Mesothelial cell of epicardium (in vitro differentiated cells): ENCODE data around the gene SLCO3A1. TPM values are rescaled to one million over a fixed set of nuclear protein-coding genes. Genes with fewer than 3 reads are reported as not detected.

ENCODE experiments used
- DNase-seq, 2 experiments: peaks; one replicate each; pipeline ENCODE4 v3.0.0; 2021; ENCODE audit warnings: low spot score in 2 of 2; ENCODE audit not compliant: unreplicated experiment in 2 of 2
- H3K27ac Mint-ChIP-seq: 2 replicates; pipeline ENCODE4 v1.8.0; 2021; ENCODE audit warnings: mixed read lengths
- H3K27me3 Mint-ChIP-seq: 2 replicates; pipeline ENCODE4 v1.8.0; 2021; ENCODE audit warnings: low read depth, mixed read lengths
- H3K36me3 Mint-ChIP-seq: 2 replicates; pipeline ENCODE4 v1.8.0; 2021; ENCODE audit warnings: mixed read lengths
- H3K4me1 Mint-ChIP-seq: 2 replicates; pipeline ENCODE4 v1.8.0; 2021; ENCODE audit warnings: mixed read lengths
- H3K4me3 Mint-ChIP-seq: 2 replicates; pipeline ENCODE4 v1.8.0; 2021; ENCODE audit warnings: mild to moderate bottlenecking, moderate library complexity, mixed read lengths
- H3K9me3 Mint-ChIP-seq: 2 replicates; pipeline ENCODE4 v1.8.0; 2021; ENCODE audit warnings: mixed read lengths
- CTCF ChIP-seq: fragments of 200-600 bp; sonication (generic); IDR thresholded peaks from one replicate; pipeline ENCODE4 v1.5.0; 2021; ENCODE audit warnings: antibody characterized with exemption; ENCODE audit not compliant: unreplicated experiment
- total RNA-seq: library from RNA; stranded (reverse); gene quantifications from 3 replicates; pipeline ENCODE4 v1.2.1, GENCODE V29; 2021

The SLCO3A1 gene
- 1.9 to 2.2 TPM (median 1.9 TPM) in 3 replicates for total RNA-seq

GRCh38 chr15:91853511-91853947, at the start of gene SLCO3A1:
Gene SLCO3A1, plus strand, starts transcription at chr15:91853708.
- H3K27ac Mint-ChIP-seq = no peak within 1 kb of the TSS
- peaks cover 3% of the 10 kb centered on the region for H3K4me1 Mint-ChIP-seq
- peak within 1 kb of the TSS; percentile 63 for H3K4me3 Mint-ChIP-seq
- TF ChIP-seq CTCF = no peak
- H3K36me3 Mint-ChIP-seq = no peaks in the 10 kb centered on the region
- peak; percentile 45 to 61 for DNase-seq
- no peaks in the 10 kb centered on the region for H3K9me3 Mint-ChIP-seq
- peaks cover 76% of the 10 kb centered on the region for H3K27me3 Mint-ChIP-seq

GRCh38 chr15:91807122-91807521, 46.4 kb upstream of the SLCO3A1 start:
- Mint-ChIP-seq H3K27ac (no peak overlapping the region), H3K4me3 (no peak overlapping the region), H3K27me3 (peaks cover 51% of the 10 kb centered on the region), H3K9me3 (no peaks in the 10 kb centered on the region), H3K36me3 (no peaks in the 10 kb centered on the region), H3K4me1 (no peaks in the 10 kb centered on the region)
- DNase-seq = no peak
- no peak for TF ChIP-seq CTCF

- Mint-ChIP-seq H3K9me3 (peaks cover 28% of the 10 kb centered on the region), H3K27ac (no peak overlapping the region), H3K4me1 (no peaks in the 10 kb centered on the region), H3K27me3 (peaks cover 10% of the 10 kb centered on the region), H3K4me3 (no peak overlapping the region), H3K36me3 (no peaks in the 10 kb centered on the region)
- no peak for DNase-seq
- no peak for TF ChIP-seq CTCF
These were observed 39.6 kb upstream of the SLCO3A1 start for GRCh38 chr15:91813924-91814323.

- DNase-seq = no peak
- H3K4me3 Mint-ChIP-seq = no peak overlapping the region
- no peak for TF ChIP-seq CTCF
- no peaks in the 10 kb centered on the region for H3K36me3 Mint-ChIP-seq
- H3K27me3 Mint-ChIP-seq = peaks cover 8% of the 10 kb centered on the region
- no peak overlapping the region for H3K27ac Mint-ChIP-seq
- H3K9me3 Mint-ChIP-seq = peaks cover 28% of the 10 kb centered on the region
- H3K4me1 Mint-ChIP-seq = no peaks in the 10 kb centered on the region
These were observed 36.6 kb upstream of the SLCO3A1 start for GRCh38 chr15:91816942-91817341.

- Mint-ChIP-seq H3K4me1 (peaks cover 10% of the 10 kb centered on the region), H3K36me3 (no peaks in the 10 kb centered on the region), H3K9me3 (peaks cover 2% of the 10 kb centered on the region), H3K27me3 (peaks cover 10% of the 10 kb centered on the region), H3K4me3 (no peak overlapping the region), H3K27ac (no peak overlapping the region)
- no peak for TF ChIP-seq CTCF
- DNase-seq = no peak
These were observed 32.0 kb upstream of the SLCO3A1 start for GRCh38 chr15:91821458-91821857.

GRCh38 chr15:91824256-91824655, 29.3 kb upstream of the SLCO3A1 start:
- TF ChIP-seq CTCF = no peak
- H3K36me3 Mint-ChIP-seq = no peaks in the 10 kb centered on the region
- H3K27me3 Mint-ChIP-seq = peaks cover 9% of the 10 kb centered on the region
- H3K4me1 Mint-ChIP-seq = peaks cover 10% of the 10 kb centered on the region
- H3K27ac Mint-ChIP-seq = peak overlapping the region; percentile 52
- no peaks in the 10 kb centered on the region for H3K9me3 Mint-ChIP-seq
- no peak overlapping the region for H3K4me3 Mint-ChIP-seq
- DNase-seq = no peak
